ENCODE data around the gene NAT10.
"Not testable (repeated sequence)": the region's sequence is repeated elsewhere in the genome, so short reads cannot be mapped to it uniquely, and the experiment has no call there.

NAT10 gene
- total RNA-seq = 67.7 to 210 (median 75.3) reads per million in 3 experiments

DNA sequence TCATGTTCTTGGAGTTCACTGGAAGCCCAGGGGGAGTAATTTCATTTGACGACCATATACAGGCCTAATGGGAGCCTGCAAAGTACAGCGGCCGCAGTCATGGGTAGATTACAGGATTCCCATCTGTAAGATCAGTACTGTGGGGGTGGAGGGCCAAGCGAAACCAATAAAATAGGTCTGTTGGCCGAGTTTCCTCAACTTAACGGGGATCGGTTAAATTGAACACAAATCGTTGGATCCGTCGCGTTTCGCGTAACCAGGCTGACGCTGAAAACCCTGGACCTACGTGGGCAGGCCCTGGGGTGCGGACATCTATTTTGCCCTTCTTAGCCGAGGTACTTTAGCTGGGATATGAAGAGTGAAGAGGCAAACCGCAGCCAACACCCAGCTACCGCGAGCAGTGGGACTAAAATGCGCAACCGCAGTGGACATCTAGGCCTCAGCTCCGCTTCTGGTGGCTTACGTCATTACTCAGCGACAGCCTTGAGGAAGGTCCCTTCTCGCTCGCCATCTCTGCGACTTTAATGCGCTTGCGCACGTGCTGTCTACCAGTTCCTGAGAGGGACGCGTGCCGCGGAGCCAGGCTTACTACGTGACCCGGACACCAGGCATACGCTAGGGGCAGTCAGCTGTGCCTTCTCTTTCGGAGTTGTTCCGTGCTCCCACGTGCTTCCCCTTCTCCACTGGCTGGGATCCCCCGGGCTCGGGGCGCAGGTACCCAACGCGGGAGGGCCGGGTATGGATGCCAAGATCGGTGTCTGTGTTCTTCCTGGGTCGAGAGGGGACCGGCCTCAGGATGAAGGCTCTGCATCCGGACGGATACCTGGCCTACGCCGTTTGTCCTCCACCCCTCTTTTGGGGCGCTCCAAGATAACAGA lies at the start of gene NAT10:
NAT10 (plus strand) TSS at position 551 of the 878 bp plus-strand sequence. CDS start 2,597 bp downstream, outside the sequence.
- DNase-seq = peak; percentile 98

DNA sequence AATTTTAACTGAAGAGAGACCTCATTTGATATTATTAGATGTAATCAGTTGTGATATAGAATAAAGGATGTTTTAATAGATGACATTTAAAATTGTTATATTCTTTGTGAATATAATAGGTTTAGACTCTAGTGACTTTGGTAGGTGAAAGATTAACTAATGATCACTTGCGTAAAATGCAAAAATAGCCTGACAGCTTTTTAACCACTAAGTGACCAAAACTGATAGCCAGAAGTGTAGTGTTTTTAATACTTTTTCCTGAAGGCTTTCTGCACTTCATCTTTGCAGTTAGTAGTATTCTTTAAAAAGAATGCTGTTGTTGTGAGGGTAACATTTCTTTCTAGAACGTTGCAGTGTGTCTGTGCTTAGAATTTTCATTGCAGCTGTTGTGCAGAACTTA lies 48.8 kb upstream of the NAT10 start:
- no peak for DNase-seq

DNA sequence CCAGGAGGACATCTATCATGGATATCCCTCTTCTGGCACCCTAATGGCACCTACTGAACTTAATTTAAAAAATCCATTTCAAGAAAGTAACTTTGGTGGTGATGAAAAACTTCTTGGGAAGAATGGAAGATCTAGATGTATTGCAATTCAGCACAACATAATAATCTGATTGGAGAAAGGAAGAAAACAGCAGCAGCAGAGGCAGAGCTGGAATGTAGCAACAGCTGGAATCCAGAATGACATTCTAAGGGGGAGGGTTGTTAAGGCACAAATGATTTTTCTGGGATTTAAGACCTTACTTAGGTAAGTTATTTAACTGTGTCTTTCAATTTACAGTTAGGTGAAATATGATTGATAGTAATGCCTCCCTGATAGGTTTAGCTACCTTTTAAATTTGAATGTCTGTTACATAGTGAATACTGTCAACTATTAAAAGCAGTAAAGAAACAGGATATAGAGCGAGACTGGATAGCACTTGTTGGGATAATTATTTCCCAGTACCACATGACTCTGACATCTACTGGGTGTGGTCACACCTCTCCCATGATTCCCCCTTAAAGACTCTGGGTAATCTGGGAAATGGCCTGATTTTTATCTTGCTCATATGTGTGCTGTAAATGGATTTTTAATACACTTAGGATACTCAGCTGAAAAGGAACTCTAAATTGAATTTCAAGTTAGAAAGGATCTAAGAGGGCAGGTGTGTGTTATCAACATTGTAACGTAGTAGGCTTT lies 42.2 kb upstream of the NAT10 start:
- DNase-seq = no peak

DNA sequence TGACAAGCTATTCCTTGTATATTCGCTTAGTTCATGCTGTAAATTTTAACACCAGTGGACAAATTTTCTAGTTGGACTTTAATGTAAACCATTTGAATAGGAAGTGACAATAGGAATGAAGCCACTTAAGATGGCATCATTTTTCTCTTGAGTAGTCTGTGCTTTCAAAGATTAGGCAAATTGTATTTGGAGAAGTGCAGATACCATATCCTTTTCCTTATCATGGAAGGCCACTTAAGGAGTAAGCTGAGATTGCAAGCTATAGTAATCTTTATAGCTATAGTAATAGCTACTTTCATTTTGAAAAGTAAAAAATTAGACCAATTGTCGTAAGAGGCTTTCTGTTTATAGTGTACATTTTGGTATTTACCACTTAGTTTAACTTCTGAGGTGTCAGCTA lies 41.1 kb upstream of the NAT10 start:
- no peak for DNase-seq

DNA sequence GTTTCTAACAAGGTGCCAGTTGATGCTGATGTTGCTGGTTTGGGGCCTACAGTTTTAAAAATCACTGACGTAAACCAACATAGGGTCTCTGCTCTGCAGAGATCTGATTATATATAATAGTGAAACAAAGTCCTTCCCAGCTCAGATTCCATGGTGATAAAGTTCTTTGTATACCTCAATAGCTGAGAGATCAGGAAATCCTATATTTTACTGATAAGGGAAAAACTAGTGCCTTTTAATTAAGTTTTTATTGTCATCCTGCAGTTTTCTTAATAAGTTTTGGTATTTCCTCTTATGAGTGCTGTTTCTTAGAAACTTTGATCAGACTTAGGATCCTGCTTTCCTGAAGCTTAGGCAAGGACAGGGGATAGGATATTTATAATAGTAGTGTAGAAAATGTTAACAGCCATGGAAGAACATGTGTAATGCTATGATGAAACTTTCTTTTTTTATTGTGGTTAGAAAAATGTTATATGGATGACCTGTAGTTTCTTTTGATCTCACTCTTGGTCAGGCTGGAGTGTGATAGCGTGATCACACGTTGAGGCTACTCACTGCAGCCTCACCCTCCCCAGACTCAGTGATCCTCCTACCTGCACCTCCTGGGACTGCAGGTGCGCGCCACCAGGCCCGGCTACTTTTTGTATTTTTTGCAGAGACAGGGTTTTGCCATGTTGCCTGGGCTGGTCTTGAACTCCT lies 39.8 kb upstream of the NAT10 start:
- peak; percentile 10 for DNase-seq

DNA sequence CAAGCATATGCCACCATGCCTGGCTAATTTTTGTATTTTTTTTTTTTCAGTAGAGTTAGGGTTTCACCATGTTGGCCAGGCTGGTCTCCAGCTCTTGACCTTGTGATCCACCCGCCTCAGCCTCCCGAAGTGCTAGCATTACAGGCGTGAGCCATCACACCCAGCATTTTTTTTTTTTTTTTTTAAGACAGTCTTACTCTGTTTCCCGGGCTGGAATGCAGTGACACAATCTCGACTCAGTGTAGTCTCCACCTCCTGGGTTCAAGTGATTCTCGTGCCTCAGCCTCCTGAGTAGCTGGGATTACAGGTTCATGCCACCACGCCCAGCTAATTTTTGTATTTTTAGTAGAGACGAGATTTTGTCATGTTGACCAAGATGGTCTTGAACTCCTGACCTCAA lies 38.7 kb upstream of the NAT10 start:
- DNase-seq = not testable (repeated sequence)

DNA sequence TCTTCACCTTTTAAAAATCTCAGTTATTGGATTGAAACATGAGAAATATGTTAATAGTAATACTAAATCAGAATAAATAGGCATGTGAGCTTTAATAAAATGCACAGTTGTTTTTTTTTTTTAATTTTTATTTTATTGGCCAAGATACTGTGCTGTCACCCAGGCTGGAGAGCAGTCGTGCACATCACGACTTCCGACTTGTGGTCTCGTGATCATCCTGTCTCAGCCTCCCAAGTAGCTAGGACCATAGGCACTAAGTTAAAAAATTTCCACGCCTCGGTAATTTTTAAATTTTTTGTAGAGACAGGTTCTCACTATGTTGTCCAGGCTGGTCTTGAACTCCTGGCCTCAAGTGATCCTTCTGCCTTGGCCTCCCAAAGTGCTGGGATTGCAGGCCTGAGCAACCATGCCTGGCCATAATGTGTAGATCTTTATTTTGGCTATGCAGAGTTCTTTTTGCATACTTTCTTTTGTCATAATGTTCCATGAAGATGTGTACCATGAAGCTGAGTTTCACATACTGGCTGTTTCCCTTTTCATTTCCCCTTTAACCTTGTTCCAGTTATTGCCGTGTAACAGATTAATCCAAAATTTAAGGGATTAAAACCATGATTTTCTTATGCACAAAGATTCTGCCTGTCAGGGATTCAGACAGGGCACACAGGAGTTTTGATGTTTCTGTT lies 37.9 kb upstream of the NAT10 start:
- no peak for DNase-seq

DNA sequence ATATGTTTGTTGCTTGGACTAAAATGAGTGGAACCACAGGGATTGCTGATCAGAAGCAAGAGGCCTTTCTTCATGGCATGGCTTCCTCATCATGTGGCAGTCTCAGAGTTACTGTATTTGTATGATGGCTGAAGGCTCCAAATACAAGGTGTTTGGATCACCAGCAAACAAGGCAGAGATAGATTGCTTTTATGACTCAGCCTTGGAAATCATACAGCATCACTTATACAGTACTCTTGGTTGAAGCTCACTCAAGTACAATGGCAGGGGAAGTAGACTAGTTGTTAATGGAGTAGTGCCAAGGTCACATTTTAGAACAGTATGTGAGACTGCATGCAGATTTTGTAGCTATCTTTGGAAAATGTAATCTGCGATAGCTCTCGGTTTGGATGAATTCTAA lies 37.3 kb upstream of the NAT10 start:
- DNase-seq = no peak

DNA sequence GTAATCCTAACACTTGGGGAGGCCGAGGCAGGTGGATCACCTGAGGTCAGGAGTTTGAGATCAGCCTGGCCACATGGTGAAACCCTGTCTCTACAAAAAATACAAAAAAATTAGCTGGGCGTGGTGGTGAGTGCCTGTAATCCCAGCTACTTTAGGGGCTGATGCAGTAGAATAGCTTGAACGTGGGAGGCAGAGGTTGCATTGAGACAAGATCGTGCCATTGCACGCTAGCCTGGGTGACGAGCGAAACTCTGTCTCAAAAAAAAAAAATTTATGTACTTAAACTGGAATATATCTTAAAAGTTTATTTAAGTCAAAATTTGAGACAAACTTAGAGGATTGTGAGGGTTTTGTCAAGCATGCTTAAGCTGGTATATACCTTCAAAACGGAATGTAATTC lies 34.1 kb upstream of the NAT10 start:
- not testable (repeated sequence) for DNase-seq

DNA sequence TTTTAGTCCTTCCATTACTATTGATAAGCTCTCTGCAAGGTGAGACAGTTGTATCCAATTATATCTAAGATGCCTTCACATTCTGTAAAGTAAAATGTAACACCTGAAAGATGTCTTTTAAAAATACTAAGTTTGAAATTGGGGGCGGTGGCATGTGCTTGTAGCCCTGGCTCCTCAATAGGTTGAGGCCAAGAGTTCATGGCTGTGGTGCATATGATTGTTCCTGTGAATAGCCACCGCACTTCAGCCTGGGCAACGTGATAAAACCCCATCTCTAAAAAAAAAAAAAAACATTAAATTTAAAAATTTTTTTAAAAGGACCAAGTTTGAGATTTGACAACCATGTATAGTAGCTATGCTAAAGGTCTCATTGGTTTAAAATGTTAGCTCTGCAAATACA lies 33.4 kb upstream of the NAT10 start:
- no peak for DNase-seq

DNA sequence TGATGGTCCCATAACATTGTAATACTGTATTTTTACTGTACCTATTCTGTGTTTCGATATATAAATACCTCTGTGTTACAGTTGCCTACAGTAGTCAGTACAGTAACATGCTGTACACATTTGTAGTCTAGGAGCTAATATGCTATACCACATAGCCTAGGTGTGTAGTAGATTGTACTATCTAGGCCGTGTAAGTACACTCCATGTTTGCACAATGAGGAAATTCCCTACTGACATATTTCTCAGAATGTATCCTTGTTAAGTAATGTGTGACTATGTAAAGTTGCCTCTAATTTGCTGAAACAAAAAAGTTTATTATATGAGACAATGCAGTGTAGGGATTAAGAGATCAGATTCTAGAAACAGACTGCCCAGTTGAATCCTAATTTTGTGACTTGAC lies 32.6 kb upstream of the NAT10 start:
- no peak for DNase-seq

DNA sequence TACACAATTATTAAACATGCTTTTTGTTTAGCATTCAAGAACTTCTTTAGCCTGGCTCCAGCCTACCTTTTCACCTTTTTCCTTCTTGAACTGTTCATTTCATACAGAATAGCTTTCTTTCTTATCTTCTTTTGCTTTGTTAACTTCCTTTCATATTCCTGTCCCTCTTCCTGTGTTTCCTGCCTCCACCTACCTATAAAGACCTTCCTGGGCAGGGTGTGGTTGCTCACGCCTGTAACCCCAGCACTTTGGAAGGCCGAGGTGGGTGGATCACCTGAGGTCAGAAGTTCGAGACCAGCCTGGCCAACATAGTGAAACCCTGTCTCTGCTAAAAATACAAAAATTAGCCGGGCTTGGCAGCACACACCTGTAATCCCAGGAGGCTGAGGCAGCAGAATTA lies 31.0 kb upstream of the NAT10 start:
- DNase-seq = no peak

DNA sequence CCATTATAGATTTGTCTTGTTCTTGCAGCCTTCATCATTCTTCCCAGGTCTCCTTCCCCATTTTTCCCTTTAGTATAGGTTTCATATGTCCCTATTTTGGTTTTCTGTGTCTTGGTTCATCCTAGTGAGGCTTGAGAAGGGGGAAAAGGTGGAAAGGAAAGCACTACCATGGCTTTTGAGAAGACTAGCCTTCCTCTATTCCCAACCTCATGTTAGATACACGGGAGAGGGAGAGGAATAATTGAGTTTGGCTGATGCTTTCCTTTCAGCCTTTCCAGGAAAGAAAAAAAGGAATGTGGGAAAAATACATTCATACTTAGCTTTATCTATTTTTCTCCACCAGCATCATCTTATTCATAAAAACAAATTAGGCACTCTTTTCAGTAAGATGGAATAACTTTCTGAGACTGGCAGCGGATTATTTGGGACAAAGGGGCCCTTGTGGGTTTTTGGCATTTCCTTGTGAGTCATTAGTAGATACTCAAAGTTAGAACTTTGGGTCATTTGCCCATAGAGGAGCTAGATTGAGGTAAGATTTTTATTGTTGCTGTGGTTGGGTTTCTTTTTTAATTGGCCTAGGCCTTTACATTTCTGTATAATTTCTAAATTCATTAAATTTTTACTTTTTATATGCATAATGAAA lies 30.1 kb upstream of the NAT10 start:
- DNase-seq = no peak

DNA sequence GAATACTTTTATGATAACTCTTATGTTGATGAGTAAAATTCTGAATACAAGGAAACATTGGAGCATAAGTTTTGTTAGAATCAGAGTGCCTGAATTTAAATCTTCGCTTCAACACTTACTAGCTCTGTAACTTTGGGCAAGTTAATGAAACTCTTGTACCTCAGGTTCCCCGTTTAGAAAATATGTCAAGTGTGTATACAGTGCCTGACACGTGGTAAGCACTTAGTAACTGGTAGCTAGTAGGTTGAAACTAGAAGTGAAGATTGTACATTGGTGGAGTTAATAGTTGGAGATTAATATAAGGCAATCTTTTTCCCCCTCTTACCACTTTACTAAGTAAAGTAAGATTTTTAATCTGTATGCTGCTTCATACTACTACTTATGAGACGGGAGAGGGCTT lies 24.8 kb upstream of the NAT10 start:
- no peak for DNase-seq

DNA sequence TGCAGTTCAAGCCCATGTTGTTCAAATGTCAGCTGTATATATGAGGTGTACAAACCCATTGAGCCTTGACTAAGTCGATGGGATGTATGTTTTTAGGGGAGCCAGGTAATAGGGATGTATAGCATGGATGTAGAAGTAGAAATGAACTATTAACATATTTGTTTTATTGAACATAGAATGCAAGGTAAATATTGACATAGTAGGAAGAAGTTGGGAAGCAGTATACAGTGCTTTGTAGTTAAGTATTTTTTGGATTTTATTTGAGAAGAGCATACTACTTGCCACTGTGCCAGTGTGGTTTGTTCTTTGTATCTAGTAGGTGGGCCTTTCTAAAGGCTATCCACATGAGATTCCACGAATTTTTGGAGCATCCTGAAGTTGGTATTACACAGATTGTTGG lies 20.8 kb upstream of the NAT10 start:
- no peak for DNase-seq

DNA sequence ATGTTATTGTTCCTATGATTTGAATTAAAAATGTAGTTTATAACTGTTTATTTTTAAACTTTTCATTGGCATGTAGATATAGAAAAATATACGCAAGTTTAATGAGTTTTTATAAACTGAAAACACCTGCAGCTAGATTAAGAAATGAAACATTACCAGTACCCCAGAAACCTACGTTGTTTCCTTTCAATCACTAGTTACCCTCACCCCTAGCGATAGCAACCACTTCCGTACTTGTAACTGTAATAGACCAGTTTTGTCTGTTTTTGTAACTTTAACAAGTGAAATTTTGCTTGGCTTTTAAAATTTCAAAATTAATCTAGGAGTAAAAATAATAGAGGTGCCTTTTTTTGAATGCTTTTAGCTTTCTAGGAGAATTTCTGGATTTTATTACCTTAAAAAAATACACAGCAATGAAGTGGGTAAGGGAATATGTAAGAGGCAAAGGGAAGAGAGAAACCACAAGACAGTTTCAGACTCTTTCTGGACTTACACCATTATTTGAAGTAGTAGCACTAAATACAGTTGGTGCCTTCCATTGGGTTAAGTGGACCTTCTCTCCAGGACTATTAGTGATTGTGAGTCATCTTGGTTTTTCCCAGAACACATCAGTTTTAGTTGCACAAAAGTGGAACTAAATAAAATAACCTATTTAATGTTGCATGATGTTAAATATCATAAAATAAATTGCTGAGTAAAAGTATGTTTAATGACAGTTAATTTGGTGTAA lies 18.7 kb upstream of the NAT10 start:
- DNase-seq = no peak

DNA sequence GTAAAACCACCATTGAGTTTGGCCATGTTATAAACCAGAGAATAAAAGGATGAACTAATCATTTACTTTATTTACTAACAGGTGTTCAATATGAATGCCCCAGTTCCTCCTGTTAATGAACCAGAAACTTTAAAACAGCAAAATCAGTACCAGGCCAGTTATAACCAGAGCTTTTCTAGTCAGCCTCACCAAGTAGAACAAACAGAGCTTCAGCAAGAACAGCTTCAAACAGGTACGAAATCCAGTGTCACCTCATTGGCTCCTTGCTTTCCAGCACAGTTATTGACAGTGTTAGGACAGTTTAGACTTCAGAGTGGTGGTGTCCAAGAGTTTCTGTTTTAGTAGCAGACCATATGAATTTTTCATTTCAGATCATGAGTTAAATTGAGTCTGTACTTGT lies 13.6 kb upstream of the NAT10 start:
- no peak for DNase-seq

DNA sequence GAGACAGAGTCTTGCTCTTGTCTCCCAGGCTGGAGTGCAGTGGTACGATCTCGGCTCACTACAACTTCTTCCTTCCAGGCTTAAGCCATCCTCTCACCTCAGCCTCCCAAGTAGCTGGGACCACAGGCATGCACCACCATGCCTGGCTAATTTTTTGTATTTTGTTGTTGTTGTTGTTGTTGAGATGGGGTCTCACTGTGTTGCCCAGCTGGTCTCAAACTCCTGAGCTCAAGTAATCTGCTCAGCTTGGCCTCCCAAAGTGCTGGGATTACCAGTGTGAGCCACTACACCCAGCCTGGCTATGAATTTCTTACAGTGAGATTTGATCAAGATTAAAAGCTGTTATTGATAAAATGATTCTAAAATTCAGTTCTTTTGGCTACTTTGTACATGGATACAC lies 10.5 kb upstream of the NAT10 start:
- DNase-seq = not testable (repeated sequence)

DNA sequence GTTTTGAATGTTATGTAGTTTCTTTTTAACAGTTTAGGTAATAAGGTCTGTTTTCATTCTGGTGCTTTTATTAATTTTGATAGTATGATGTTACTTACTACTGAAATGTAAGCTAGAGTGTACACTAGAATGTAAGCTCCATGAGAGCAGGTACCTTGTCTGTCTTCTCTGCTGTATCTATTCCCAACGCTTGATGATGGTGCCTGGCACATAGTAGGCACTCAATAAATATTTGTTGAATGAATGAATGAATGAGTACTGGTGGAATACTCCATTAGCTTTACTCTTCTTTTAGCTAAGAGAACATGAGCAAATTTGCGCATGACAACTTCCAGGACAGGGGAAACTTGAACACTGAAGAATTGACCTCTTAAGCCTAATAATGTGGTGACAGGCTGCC lies 6.6 kb upstream of the NAT10 start:
- no peak for DNase-seq

DNA sequence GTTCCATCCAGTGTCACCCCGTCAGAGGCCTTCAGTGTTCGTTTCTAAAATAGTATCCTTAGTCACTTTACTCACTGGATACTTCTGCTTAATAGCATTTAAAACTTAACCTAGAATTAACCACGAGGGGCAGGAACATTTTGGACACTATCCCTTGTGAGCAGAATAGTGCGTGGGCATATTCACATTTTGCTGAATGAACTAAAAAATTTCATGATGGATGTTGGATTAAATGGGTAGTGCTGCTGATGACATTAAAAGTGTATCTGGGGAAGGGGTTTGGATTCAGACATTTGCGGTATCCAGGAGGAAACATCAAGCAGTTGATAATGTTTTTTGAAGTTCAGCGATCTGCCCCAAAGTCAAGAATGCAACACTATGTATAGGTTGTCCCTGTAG lies 750 bp upstream of the NAT10 start:
- no peak for DNase-seq

DNA sequence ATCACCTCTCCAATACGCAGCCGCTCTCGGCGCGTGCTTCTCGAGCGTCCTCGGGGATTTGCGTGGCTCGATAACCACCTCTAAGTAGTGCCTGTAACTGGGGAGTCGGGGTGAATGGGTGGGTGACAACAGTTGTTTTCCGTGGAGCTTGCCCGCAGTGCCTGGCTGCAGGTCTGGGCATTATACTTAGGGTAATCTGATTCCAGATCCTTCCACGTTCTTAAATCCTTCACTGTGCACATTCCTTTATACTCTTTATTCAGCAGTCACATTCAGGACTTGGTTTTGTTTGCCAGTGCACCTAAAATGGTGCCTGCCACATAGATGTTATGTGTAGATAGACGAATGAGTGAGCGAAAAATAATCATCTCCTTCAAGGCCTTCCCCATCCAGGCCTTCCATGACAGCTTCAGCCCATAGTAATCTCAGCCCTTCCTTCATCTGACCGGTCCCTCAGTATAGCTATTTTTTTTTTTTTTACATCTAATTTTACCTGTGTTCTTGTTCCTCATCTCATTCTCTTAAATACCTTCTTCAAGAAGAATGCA lies 602 bp downstream of the NAT10 start:
- no peak for DNase-seq
